ENCODE measurements around the gene ELMO1. TPM values are rescaled to one million over a fixed set of nuclear protein-coding genes. Genes with fewer than 3 reads are reported as not detected.

The ELMO1 gene
- total RNA-seq, 4 donors from 2014 or later, result 31.1 to 42.9 (median 38.7) TPM

DNA sequence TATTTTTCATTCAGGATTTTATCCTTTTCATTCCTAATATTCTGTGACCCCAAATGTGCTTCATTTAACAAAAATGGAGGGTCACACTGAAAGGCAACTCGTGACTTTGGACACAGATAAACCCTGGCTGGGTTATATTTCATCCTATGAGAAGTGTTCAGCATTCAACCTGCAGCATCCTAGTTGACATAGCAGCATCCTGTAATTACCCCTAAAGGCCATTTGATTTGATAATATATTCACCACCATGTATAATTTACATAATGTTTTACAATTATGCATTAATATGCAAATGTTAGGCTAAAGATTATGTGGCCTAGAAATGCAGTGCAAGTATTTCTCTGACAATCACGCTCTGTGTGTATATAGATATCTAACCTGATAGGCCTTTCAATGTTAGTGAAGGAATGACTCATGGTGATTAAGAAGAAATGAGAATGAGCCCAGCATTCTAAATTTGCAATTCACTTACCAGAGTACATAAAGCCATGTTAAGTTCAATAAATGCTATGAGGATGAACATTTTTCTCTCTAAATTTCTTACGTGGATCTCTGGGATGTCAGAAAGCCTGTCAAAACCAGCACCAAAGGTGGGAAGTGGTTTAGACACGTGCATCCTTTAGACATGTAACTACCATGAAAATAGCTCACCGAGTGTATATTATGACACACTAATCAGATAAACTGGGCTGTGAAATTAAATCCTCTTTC is 386.7 kb downstream of the ELMO1 start:
- no peaks in the 10 kb centered on the region for H3K9me3 ChIP-seq
- no peaks in the 10 kb centered on the region for H3K36me3 ChIP-seq
- peaks cover 0 to 17% (median 4%) of the 10 kb centered on the region in 4 donors for H3K4me1 ChIP-seq
- 85% methylated on average over 5 of the region's 5 CpGs for WGBS
- DNase-seq (ENCODE audit: extremely low spot score), result no peak
- intact Hi-C loops (cut with DNase I), result no loop called here
- H3K27me3 ChIP-seq, result no peaks in the 10 kb centered on the region
- H3K4me3 ChIP-seq, result no peak overlapping the region
- no peak overlapping the region for H3K27ac ChIP-seq (replicated peaks in 1 of 4)
- TF ChIP-seq POLR2A (IDR thresholded peaks at IDR 0.05; ENCODE audit: low read depth) (no peak), POLR2AphosphoS5 (IDR thresholded peaks at IDR 0.05) (no peak), EP300 (IDR thresholded peaks at IDR 0.05) (no peak)
- TF ChIP-seq, protein P1, sequence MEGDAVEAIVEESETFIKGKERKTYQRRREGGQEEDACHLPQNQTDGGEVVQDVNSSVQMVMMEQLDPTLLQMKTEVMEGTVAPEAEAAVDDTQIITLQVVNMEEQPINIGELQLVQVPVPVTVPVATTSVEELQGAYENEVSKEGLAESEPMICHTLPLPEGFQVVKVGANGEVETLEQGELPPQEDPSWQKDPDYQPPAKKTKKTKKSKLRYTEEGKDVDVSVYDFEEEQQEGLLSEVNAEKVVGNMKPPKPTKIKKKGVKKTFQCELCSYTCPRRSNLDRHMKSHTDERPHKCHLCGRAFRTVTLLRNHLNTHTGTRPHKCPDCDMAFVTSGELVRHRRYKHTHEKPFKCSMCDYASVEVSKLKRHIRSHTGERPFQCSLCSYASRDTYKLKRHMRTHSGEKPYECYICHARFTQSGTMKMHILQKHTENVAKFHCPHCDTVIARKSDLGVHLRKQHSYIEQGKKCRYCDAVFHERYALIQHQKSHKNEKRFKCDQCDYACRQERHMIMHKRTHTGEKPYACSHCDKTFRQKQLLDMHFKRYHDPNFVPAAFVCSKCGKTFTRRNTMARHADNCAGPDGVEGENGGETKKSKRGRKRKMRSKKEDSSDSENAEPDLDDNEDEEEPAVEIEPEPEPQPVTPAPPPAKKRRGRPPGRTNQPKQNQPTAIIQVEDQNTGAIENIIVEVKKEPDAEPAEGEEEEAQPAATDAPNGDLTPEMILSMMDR (IDR thresholded peaks at IDR 0.05), result no peak

DNA sequence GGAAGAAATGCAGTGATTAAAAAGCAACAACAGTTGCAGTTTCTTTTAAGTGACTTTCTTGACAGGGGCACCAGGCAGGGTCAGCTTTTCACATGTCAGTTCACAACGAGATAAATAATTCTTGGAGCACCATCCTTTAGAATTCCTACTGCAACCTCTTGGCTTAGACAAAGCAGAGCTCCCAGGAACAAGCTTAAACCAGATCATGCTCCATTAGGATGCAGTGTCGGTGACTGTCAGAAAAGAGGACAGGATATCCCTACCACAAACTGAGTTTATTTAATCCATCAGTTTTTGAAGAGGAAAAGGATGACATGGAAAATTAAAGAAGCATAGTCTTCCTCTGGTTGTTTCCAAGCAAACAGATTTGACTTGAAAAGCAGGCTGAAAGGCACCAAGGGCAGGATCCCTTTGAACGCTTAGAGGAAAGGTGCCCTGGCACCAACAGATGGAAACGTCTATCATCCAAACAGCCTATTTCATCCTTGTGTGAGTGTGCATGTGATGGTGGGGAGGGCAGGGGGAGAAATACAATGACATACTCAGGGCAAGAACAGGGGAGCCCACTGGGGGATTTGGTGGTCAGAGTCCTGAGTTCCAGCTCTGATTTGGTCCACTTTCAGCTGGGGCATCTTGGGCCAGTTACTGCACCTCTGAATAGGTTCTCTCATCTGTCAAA is 392.3 kb downstream of the ELMO1 start:
- H3K9me3 ChIP-seq, result no peaks in the 10 kb centered on the region
- 70% methylated on average over 4 of the region's 4 CpGs for WGBS
- no peak overlapping the region for H3K4me3 ChIP-seq
- DNase-seq (ENCODE audit: extremely low spot score), result no peak
- H3K4me1 ChIP-seq, result peaks cover 0 to 9% (median 3%) of the 10 kb centered on the region in 4 donors
- no peaks in the 10 kb centered on the region for H3K36me3 ChIP-seq
- H3K27me3 ChIP-seq, result no peaks in the 10 kb centered on the region
- H3K27ac ChIP-seq (replicated peaks in 1 of 4), result no peak overlapping the region
- intact Hi-C loops (cut with DNase I), result no loop called here
- no peak for TF ChIP-seq POLR2AphosphoS5 (IDR thresholded peaks at IDR 0.05)
- TF ChIP-seq POLR2A (IDR thresholded peaks at IDR 0.05; ENCODE audit: low read depth), result no peak
- TF ChIP-seq, protein P1 (IDR thresholded peaks at IDR 0.05), result no peak
- TF ChIP-seq EP300 (IDR thresholded peaks at IDR 0.05), result no peak

DNA sequence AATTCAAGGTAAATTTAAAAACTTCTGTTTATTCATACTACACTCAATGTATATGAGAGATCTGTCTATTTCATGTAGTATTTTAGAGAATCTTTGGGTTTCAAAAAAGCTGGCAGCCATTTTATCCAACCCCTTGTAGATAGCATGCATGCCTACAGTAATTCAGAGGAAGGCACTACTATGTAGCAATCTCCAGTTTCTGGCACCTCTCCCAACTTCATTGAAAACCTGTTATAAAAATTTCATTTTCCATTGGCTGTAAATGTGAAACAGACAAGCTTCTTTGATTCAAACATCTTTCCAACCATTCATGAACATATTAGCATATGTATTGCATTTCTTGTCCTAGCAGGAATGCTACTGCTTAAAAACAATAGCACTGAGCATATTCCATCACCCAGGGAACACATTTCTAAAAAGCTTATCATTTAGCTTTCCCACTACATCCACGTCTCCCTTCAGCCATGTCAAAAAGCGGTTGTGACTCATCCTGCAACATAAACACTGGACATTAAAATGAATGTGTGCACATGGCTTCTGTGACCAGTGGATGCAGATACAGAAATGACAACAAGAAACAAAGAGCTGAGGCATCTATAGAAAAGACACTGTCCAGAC is 393.9 kb downstream of the ELMO1 start:
- 82% methylated on average over 2 of the region's 2 CpGs for WGBS
- DNase-seq (ENCODE audit: extremely low spot score), result no peak

DNA sequence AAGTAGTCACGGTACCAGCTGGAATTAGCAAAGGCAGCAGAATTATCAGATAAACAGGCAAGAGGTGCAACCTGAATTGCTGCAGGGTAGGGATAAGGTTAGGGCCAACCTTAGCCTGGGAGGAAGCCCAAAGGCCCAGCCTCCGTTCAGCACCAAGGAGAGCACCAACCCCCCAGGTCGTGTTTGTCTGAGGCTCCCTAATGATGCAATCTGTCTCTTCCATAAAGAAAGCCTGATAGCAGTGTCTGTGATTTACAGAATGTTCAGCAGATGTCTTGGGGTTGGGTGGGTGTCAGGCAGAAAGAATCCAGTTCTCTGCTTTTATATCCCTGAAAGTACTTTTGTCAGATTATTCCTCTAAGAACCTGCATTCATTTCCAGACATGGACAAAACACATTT is 396.0 kb downstream of the ELMO1 start:
- H3K4me1 ChIP-seq, result no peaks in the 10 kb centered on the region
- H3K9me3 ChIP-seq, result no peaks in the 10 kb centered on the region
- no peak overlapping the region for H3K27ac ChIP-seq (replicated peaks in 1 of 4)
- DNase-seq (ENCODE audit: extremely low spot score), result no peak
- 67% methylated on average over 2 of the region's 3 CpGs for WGBS
- no peaks in the 10 kb centered on the region for H3K27me3 ChIP-seq
- H3K36me3 ChIP-seq, result no peaks in the 10 kb centered on the region
- no peak overlapping the region for H3K4me3 ChIP-seq
- TF ChIP-seq POLR2A (IDR thresholded peaks at IDR 0.05; ENCODE audit: low read depth), result no peak
- TF ChIP-seq EP300 (IDR thresholded peaks at IDR 0.05), result no peak
- TF ChIP-seq, protein P1 (IDR thresholded peaks at IDR 0.05), result no peak
- TF ChIP-seq POLR2AphosphoS5 (IDR thresholded peaks at IDR 0.05), result no peak
- intact Hi-C loops (cut with DNase I), result no loop called here

More for the DNA sequence above, 393.9 kb downstream of the ELMO1 start:
- intact Hi-C loops (cut with DNase I), result no loop called here
- Histone ChIP-seq H3K4me1 (peaks cover 0 to 8% (median 3%) of the 10 kb centered on the region in 4 donors), H3K27ac (replicated peaks in 1 of 4) (no peak overlapping the region), H3K36me3 (no peaks in the 10 kb centered on the region), H3K9me3 (no peaks in the 10 kb centered on the region), H3K27me3 (no peaks in the 10 kb centered on the region), H3K4me3 (no peak overlapping the region)
- TF ChIP-seq POLR2AphosphoS5 (IDR thresholded peaks at IDR 0.05), result no peak
- TF ChIP-seq EP300 (IDR thresholded peaks at IDR 0.05), result no peak
- no peak for TF ChIP-seq POLR2A (IDR thresholded peaks at IDR 0.05; ENCODE audit: low read depth)
- TF ChIP-seq, protein P1 (IDR thresholded peaks at IDR 0.05), result no peak
